ENCODE results near the gene ZNF831. TPM values are rescaled to one million over a fixed set of nuclear protein-coding genes. Genes with fewer than 3 reads are reported as not detected.

Gene ZNF831
- total RNA-seq, 1 experiment from 2014 or later, result 0.04 TPM

DNA sequence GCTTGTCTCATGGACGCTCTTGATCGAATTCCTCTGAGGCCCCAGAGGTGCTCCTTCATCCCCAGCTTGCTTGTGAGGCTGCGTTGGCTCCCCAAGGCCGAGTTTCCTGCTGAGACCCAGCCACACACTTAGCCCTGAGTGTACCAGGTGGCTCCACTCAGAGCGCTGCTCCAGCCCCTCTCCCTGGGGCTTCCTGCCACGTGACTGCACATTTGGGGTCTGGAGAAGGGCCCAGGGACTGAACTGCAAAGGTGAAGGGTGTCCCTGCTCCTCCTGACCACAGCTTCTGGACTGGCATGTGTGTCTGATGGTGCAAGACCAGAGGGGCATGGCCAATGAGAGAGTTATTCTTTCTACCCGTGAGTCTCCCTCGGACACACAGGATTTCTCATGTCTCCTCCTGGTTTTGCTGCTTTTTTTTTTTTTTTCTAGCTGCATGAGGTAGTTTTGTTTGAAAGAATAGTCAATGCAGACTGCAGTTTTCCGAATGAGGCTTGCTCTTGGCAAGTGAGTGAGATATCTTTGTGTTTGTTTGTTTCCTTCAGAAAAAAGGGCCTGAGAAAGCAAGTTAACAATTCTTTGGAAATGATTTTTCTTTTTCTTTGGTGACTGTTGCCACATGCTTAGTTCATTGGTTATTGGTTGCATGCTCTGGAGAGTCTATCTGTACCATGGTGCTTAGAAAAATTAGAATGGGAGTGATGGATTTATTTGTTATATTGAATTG is 3.1 kb upstream of the ZNF831 start:
- TF ChIP-seq, protein P1, sequence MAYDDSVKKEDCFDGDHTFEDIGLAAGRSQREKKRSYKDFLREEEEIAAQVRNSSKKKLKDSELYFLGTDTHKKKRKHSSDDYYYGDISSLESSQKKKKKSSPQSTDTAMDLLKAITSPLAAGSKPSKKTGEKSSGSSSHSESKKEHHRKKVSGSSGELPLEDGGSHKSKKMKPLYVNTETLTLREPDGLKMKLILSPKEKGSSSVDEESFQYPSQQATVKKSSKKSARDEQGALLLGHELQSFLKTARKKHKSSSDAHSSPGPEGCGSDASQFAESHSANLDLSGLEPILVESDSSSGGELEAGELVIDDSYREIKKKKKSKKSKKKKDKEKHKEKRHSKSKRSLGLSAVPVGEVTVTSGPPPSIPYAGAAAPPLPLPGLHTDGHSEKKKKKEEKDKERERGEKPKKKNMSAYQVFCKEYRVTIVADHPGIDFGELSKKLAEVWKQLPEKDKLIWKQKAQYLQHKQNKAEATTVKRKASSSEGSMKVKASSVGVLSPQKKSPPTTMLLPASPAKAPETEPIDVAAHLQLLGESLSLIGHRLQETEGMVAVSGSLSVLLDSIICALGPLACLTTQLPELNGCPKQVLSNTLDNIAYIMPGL (CRISPR knock-in tag; IDR thresholded peaks at IDR 0.05), result no peak
- TF ChIP-seq ZNF425 (CRISPR knock-in tag; conservative IDR thresholded peaks at IDR 0.05), result no peak
- Mint-ChIP-seq H3K27ac (no peak overlapping the region), H3K4me3 (no peak overlapping the region), H3K36me3 (no peaks in the 10 kb centered on the region), H3K9me3 (no peaks in the 10 kb centered on the region), H3K27me3 (ENCODE audit: low read depth) (no peaks in the 10 kb centered on the region), H3K4me1 (peaks cover 10% of the 10 kb centered on the region)
- no peak for ATAC-seq
- POLR2A ChIA-PET, result interaction anchor here (0.6 kb wide), 1 partner anchor 755 kb away, joined by 9 read pairs; no protein-coding TSS in a partner anchor
- DNase-seq (ENCODE audit: low spot score), result no peak
- CTCF ChIA-PET, result no interaction called here

GRCh38 chr20:59161721-59162120 is 1.9 kb upstream of the ZNF831 start:
- peaks cover 7% of the 10 kb centered on the region; the same call in 1 of the 2 replicates for H3K27me3 Mint-ChIP-seq (ENCODE audit: low read depth)
- POLR2A ChIA-PET, result no interaction called here
- no peaks in the 10 kb centered on the region for H3K36me3 Mint-ChIP-seq
- TF ChIP-seq ZNF263 (CRISPR knock-in tag; IDR thresholded peaks at IDR 0.05; ENCODE audit: low read depth) (no peak), CREM (CRISPR knock-in tag; IDR thresholded peaks at IDR 0.05) (no peak), RELA (CRISPR knock-in tag; IDR thresholded peaks at IDR 0.05; ENCODE audit: borderline replicate concordance) (no peak), TCF7 (CRISPR knock-in tag; IDR thresholded peaks at IDR 0.05; ENCODE audit: low read depth) (no peak), MAX (CRISPR knock-in tag; IDR thresholded peaks at IDR 0.05) (no peak), FOXP4 (CRISPR knock-in tag; IDR thresholded peaks at IDR 0.05) (no peak)
- TF ChIP-seq, protein P2, sequence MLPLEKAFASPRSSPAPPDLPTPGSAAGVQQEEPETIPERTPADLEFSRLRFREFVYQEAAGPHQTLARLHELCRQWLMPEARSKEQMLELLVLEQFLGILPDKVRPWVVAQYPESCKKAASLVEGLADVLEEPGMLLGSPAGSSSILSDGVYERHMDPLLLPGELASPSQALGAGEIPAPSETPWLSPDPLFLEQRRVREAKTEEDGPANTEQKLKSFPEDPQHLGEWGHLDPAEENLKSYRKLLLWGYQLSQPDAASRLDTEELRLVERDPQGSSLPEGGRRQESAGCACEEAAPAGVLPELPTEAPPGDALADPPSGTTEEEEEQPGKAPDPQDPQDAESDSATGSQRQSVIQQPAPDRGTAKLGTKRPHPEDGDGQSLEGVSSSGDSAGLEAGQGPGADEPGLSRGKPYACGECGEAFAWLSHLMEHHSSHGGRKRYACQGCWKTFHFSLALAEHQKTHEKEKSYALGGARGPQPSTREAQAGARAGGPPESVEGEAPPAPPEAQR (CRISPR knock-in tag; IDR thresholded peaks at IDR 0.05), result no peak
- no peak overlapping the region for H3K27ac Mint-ChIP-seq
- CTCF ChIA-PET, result no interaction called here
- H3K4me3 Mint-ChIP-seq, result no peak overlapping the region
- no peak for ATAC-seq
- no peaks in the 10 kb centered on the region for H3K9me3 Mint-ChIP-seq
- no peak for DNase-seq (ENCODE audit: low spot score)
- H3K4me1 Mint-ChIP-seq, result peaks cover 10% of the 10 kb centered on the region

DNA sequence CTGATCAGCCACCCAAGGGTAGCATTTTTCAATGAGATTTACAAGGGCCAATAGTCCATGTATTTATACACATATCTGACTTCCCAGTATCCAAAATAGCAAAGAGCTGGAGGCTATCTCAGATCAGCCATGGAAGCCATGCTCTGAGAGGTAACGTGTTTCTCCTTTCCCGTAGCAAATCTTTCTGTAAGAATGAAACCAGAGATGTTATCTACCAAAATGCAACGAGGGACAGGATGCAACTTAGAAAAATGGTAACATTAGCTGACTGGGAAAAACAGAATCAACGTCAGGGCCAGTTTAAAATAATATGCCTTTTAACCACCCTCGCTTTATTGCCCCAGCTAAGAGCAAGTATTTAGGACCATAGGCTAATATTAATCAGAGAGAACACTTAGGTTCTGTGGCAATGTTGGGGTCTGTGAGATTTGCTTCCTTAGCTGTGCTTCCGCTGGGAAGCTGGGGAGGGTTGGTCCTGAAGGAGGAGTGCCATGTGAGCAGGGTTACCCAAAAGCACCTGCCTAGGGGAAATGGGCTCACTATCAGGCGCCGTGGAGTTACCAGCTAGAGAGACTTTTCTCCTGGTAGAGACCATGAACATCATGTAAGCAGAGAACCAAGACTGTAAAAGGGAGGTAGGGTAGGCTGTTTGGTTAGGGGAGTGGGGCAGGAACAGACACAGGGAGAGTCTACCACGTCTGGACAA is 1.2 kb downstream of the ZNF831 start:
- Mint-ChIP-seq H3K27me3 (ENCODE audit: low read depth) (peaks cover 7% of the 10 kb centered on the region; the same call in 1 of the 2 replicates), H3K4me3 (no peak overlapping the region), H3K27ac (no peak overlapping the region), H3K4me1 (no peaks in the 10 kb centered on the region), H3K36me3 (no peaks in the 10 kb centered on the region), H3K9me3 (no peaks in the 10 kb centered on the region)
- no peak for DNase-seq (ENCODE audit: low spot score)
- ChIA-PET POLR2A (no interaction called here), CTCF (interaction anchor here (1.5 kb wide), 1 partner anchor 43 kb away, joined by 8 read pairs; no protein-coding TSS in a partner anchor)
- ATAC-seq, result no peak
- TF ChIP-seq ZNF263 (CRISPR knock-in tag; IDR thresholded peaks at IDR 0.05; ENCODE audit: low read depth) (no peak), EMX1 (CRISPR knock-in tag; IDR thresholded peaks at IDR 0.05) (no peak), GRHL2 (CRISPR knock-in tag; IDR thresholded peaks at IDR 0.05; ENCODE audit: insufficient replicate concordance, severe bottlenecking) (no peak), E2F5 (CRISPR knock-in tag; IDR thresholded peaks at IDR 0.05) (no peak)
- TF ChIP-seq, protein P3, sequence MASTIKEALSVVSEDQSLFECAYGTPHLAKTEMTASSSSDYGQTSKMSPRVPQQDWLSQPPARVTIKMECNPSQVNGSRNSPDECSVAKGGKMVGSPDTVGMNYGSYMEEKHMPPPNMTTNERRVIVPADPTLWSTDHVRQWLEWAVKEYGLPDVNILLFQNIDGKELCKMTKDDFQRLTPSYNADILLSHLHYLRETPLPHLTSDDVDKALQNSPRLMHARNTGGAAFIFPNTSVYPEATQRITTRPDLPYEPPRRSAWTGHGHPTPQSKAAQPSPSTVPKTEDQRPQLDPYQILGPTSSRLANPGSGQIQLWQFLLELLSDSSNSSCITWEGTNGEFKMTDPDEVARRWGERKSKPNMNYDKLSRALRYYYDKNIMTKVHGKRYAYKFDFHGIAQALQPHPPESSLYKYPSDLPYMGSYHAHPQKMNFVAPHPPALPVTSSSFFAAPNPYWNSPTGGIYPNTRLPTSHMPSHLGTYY (CRISPR knock-in tag; IDR thresholded peaks at IDR 0.05), result no peak
- TF ChIP-seq, protein P4, sequence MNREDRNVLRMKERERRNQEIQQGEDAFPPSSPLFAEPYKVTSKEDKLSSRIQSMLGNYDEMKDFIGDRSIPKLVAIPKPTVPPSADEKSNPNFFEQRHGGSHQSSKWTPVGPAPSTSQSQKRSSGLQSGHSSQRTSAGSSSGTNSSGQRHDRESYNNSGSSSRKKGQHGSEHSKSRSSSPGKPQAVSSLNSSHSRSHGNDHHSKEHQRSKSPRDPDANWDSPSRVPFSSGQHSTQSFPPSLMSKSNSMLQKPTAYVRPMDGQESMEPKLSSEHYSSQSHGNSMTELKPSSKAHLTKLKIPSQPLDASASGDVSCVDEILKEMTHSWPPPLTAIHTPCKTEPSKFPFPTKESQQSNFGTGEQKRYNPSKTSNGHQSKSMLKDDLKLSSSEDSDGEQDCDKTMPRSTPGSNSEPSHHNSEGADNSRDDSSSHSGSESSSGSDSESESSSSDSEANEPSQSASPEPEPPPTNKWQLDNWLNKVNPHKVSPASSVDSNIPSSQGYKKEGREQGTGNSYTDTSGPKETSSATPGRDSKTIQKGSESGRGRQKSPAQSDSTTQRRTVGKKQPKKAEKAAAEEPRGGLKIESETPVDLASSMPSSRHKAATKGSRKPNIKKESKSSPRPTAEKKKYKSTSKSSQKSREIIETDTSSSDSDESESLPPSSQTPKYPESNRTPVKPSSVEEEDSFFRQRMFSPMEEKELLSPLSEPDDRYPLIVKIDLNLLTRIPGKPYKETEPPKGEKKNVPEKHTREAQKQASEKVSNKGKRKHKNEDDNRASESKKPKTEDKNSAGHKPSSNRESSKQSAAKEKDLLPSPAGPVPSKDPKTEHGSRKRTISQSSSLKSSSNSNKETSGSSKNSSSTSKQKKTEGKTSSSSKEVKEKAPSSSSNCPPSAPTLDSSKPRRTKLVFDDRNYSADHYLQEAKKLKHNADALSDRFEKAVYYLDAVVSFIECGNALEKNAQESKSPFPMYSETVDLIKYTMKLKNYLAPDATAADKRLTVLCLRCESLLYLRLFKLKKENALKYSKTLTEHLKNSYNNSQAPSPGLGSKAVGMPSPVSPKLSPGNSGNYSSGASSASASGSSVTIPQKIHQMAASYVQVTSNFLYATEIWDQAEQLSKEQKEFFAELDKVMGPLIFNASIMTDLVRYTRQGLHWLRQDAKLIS (CRISPR knock-in tag; IDR thresholded peaks at IDR 0.05; ENCODE audit: borderline replicate concordance), result no peak

Measured in WTC11 (cell line).